ENCODE data around the gene PIP4K2A. TPM values are rescaled to one million over a fixed set of nuclear protein-coding genes. Genes with fewer than 3 reads are reported as not detected.

Gene PIP4K2A
- total RNA-seq, 1 donor from 2014 or later: 34.9 TPM

GRCh38 chr10:22672319-22673090 is 41.9 kb downstream of the PIP4K2A start:
- Histone ChIP-seq H3K4me3 (no peak overlapping the region), H3K9me3 (no peaks in the 10 kb centered on the region), H3K27ac (no peak overlapping the region), H3K36me3 (no peaks in the 10 kb centered on the region), H3K27me3 (no peaks in the 10 kb centered on the region), H3K4me1 (peaks cover 3 to 24% of the 10 kb centered on the region in 2 donors)
- intact Hi-C loops (cut with DNase I): no loop called here
- TF ChIP-seq, protein P1, sequence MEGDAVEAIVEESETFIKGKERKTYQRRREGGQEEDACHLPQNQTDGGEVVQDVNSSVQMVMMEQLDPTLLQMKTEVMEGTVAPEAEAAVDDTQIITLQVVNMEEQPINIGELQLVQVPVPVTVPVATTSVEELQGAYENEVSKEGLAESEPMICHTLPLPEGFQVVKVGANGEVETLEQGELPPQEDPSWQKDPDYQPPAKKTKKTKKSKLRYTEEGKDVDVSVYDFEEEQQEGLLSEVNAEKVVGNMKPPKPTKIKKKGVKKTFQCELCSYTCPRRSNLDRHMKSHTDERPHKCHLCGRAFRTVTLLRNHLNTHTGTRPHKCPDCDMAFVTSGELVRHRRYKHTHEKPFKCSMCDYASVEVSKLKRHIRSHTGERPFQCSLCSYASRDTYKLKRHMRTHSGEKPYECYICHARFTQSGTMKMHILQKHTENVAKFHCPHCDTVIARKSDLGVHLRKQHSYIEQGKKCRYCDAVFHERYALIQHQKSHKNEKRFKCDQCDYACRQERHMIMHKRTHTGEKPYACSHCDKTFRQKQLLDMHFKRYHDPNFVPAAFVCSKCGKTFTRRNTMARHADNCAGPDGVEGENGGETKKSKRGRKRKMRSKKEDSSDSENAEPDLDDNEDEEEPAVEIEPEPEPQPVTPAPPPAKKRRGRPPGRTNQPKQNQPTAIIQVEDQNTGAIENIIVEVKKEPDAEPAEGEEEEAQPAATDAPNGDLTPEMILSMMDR (IDR thresholded peaks at IDR 0.05): no peak
- DNase-seq (ENCODE audit: low spot score in 2 of 2): no peak

DNA sequence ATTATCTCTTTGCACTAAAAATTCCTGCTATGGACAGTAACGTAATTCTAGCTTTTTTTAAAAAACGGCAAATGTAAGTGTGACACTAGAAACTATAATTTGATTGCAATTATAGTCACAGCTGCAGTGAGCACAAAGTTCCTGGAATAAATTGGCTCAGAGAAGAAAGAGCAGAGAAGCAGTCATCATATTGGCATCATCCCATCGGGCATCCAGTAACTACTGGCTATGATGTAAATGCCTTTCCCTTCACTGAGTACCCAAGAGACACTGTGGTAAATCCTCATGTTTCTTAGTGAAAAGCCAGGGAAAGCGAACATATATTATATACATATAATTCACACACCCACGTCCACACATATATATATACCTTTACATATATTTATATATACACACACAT is 43.6 kb downstream of the PIP4K2A start:
- H3K27me3 ChIP-seq: no peaks in the 10 kb centered on the region
- intact Hi-C loops (cut with DNase I): no loop called here
- no peaks in the 10 kb centered on the region for H3K9me3 ChIP-seq
- no peak overlapping the region for H3K4me3 ChIP-seq
- no peaks in the 10 kb centered on the region for H3K36me3 ChIP-seq
- TF ChIP-seq, protein P1 (IDR thresholded peaks at IDR 0.05): no peak
- H3K27ac ChIP-seq: no peak overlapping the region
- peaks cover 3 to 34% of the 10 kb centered on the region in 2 donors for H3K4me1 ChIP-seq
- DNase-seq (ENCODE audit: low spot score in 2 of 2): no peak

GRCh38 chr10:22669163-22669711 is 45.1 kb downstream of the PIP4K2A start:
- intact Hi-C loops (cut with DNase I): no loop called here
- Histone ChIP-seq H3K27ac (no peak overlapping the region), H3K36me3 (no peaks in the 10 kb centered on the region), H3K4me3 (no peak overlapping the region), H3K27me3 (no peaks in the 10 kb centered on the region), H3K4me1 (peaks cover 3 to 30% of the 10 kb centered on the region in 2 donors), H3K9me3 (no peaks in the 10 kb centered on the region)
- DNase-seq (ENCODE audit: low spot score in 2 of 2): no peak
- TF ChIP-seq, protein P1 (IDR thresholded peaks at IDR 0.05): no peak

- Histone ChIP-seq H3K9me3 (no peaks in the 10 kb centered on the region), H3K27ac (no peak overlapping the region), H3K36me3 (no peaks in the 10 kb centered on the region), H3K4me1 (peaks cover 0 to 18% of the 10 kb centered on the region in 2 donors), H3K4me3 (no peak overlapping the region), H3K27me3 (no peaks in the 10 kb centered on the region)
- intact Hi-C loops (cut with DNase I): no loop called here
- TF ChIP-seq, protein P1 (IDR thresholded peaks at IDR 0.05): no peak
- no peak for DNase-seq (ENCODE audit: low spot score in 2 of 2)
Measured at GRCh38 chr10:22667093-22667480, 47.3 kb downstream of the PIP4K2A start.

GRCh38 chr10:22666287-22667092 is 47.9 kb downstream of the PIP4K2A start:
- Histone ChIP-seq H3K4me1 (peaks cover 0 to 18% of the 10 kb centered on the region in 2 donors), H3K27me3 (no peaks in the 10 kb centered on the region), H3K36me3 (no peaks in the 10 kb centered on the region), H3K9me3 (no peaks in the 10 kb centered on the region), H3K27ac (no peak overlapping the region), H3K4me3 (no peak overlapping the region)
- TF ChIP-seq, protein P1 (IDR thresholded peaks at IDR 0.05): no peak
- no peak for DNase-seq (ENCODE audit: low spot score in 2 of 2)
- intact Hi-C loops (cut with DNase I): no loop called here
